Renal cortical epithelial cell (primary cell): ENCODE measurements around the gene CPXM2. TPM values are rescaled to one million over a fixed set of nuclear protein-coding genes. Genes with fewer than 3 reads are reported as not detected.

ENCODE experiments used
- total RNA-seq: library from RNA; depleted of rRNA; stranded (reverse); fragments of >200 nt; gene quantifications from 2 replicates; pipeline ENCODE4 v1.2.3, GENCODE V29; 2014

CPXM2 gene
- total RNA-seq, 1 donor from 2014 or later: 1.1 TPM

Other genes starting within 250 kb of the CPXM2 start
- not detected in 2 replicates for gene GPR26, start 225.5 kb downstream of the CPXM2 start, total RNA-seq
- gene CHST15, start 201.8 kb upstream of the CPXM2 start, total RNA-seq: 33.7 and 38.3 TPM in 2 replicates